ENCODE data around the gene PAPSS2. TPM values are rescaled to one million over a fixed set of nuclear protein-coding genes. Genes with fewer than 3 reads are reported as not detected.

PAPSS2 gene
- total RNA-seq, 2 donors from 2014 or later, result 15.7 to 20.2 TPM

DNA sequence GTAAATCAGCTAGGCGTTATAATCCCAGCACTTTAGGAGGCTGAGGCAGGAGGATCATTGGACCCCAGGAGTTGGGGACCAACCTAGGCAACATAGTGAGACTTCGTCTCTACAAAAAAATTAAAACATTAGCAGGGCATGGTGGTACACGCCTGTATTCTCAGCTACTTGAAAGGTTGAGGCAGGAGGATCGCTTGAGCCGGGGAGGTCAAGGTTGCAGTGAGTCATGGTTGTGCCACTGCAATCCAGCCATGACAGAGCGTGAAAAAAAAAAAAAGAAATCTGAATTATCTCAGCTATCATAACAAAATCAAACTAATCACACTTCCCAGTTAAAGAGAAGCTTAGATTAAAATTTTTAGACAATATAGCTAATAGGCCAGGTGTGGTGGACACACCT is 123.0 kb downstream of the PAPSS2 start:
- 95 to 100% methylated on average over 5 to 6 of the region's 6 CpGs for WGBS, 2 experiments (ENCODE audit: insufficient coverage in 1 of 2, insufficient read length in 1 of 2)
- H3K4me1 Mint-ChIP-seq, result no peaks in the 10 kb centered on the region
- no peaks in the 10 kb centered on the region for H3K27me3 Mint-ChIP-seq (ENCODE audit: insufficient read depth)
- Histone ChIP-seq H3K4me1 (ENCODE audit: control insufficient read depth, insufficient read depth, low read length) (no peaks in the 10 kb centered on the region), H3K9ac (ENCODE audit: extremely low read depth, low read length, poor library complexity, severe bottlenecking) (no peak overlapping the region), H3K27me3 (ENCODE audit: control insufficient read depth, insufficient read depth, low read length, poor library complexity, severe bottlenecking) (no peaks in the 10 kb centered on the region), H3K27ac (ENCODE audit: low read depth, low read length) (no peak overlapping the region), H3K9me3 (ENCODE audit: control insufficient read depth, low read length) (no peaks in the 10 kb centered on the region), H3K36me3 (ENCODE audit: control insufficient read depth, insufficient read depth, low read length) (peaks cover 68% of the 10 kb centered on the region), H3K4me3 (ENCODE audit: low read length) (no peak overlapping the region)
- H3K36me3 Mint-ChIP-seq (ENCODE audit: low read depth), result peaks cover 52% of the 10 kb centered on the region
- TF ChIP-seq, protein P1, sequence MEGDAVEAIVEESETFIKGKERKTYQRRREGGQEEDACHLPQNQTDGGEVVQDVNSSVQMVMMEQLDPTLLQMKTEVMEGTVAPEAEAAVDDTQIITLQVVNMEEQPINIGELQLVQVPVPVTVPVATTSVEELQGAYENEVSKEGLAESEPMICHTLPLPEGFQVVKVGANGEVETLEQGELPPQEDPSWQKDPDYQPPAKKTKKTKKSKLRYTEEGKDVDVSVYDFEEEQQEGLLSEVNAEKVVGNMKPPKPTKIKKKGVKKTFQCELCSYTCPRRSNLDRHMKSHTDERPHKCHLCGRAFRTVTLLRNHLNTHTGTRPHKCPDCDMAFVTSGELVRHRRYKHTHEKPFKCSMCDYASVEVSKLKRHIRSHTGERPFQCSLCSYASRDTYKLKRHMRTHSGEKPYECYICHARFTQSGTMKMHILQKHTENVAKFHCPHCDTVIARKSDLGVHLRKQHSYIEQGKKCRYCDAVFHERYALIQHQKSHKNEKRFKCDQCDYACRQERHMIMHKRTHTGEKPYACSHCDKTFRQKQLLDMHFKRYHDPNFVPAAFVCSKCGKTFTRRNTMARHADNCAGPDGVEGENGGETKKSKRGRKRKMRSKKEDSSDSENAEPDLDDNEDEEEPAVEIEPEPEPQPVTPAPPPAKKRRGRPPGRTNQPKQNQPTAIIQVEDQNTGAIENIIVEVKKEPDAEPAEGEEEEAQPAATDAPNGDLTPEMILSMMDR (conservative IDR thresholded peaks at IDR 0.05), result no peak
- H3K4me3 Mint-ChIP-seq, result no peak overlapping the region
- H3K9me3 Mint-ChIP-seq, result no peaks in the 10 kb centered on the region
- DNase-seq, result no peak
- peak overlapping the region; percentile 12 for H3K27ac Mint-ChIP-seq

DNA sequence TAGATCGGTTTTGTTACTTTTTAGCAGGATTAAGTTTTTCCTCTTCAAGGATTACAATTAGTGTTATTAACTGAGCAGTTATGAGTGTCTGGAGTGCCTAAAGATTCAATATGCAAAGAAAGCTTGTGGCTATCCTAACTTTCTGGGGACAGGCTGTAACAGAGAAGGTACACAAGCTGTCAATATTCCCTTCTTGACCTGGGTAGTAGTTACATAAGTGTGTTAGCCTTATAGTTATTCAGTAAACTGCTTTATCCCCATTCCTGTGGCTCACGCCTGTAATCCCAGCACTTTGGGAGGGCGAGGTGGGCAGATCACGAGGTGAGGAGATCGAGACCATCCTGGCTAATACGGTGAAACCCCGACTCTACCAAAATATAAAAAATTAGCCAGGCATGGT is 126.7 kb downstream of the PAPSS2 start:
- Mint-ChIP-seq H3K36me3 (ENCODE audit: low read depth) (peaks cover 60% of the 10 kb centered on the region), H3K4me3 (no peak overlapping the region), H3K4me1 (no peaks in the 10 kb centered on the region), H3K27me3 (ENCODE audit: insufficient read depth) (no peaks in the 10 kb centered on the region), H3K27ac (no peak overlapping the region), H3K9me3 (no peaks in the 10 kb centered on the region)
- TF ChIP-seq, protein P1 (conservative IDR thresholded peaks at IDR 0.05), result no peak
- Histone ChIP-seq H3K4me3 (ENCODE audit: low read length) (no peak overlapping the region), H3K9me3 (ENCODE audit: control insufficient read depth, low read length) (no peaks in the 10 kb centered on the region), H3K27ac (ENCODE audit: low read depth, low read length) (no peak overlapping the region), H3K27me3 (ENCODE audit: control insufficient read depth, insufficient read depth, low read length, poor library complexity, severe bottlenecking) (no peaks in the 10 kb centered on the region), H3K36me3 (ENCODE audit: control insufficient read depth, insufficient read depth, low read length) (peaks cover 77% of the 10 kb centered on the region), H3K9ac (ENCODE audit: extremely low read depth, low read length, poor library complexity, severe bottlenecking) (no peak overlapping the region), H3K4me1 (ENCODE audit: control insufficient read depth, insufficient read depth, low read length) (no peaks in the 10 kb centered on the region)
- 90 to 97% methylated on average over 4 to 7 of the region's 7 CpGs for WGBS, 2 experiments (ENCODE audit: insufficient coverage in 1 of 2, insufficient read length in 1 of 2)
- DNase-seq, result no peak

DNA sequence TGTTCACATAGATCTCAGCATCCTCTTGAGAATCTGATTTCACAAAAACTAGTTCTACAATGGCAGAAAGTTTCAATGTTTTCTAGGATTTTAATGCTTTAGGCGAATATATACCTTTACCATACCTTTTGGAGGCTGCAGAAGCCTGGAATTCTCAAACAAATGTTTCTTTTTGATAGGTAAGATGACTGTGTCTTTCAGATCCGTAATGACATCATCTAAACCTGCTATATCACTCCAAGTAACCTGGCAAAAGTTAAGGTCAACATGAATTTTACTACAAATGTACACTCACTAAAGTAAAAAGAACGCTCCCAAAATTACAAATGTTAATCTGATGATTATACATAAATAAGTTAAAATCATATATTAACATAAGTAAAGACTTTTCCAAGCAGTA is 130.5 kb downstream of the PAPSS2 start:
- Histone ChIP-seq H3K4me3 (ENCODE audit: low read length) (no peak overlapping the region), H3K9ac (ENCODE audit: extremely low read depth, low read length, poor library complexity, severe bottlenecking) (no peak overlapping the region), H3K27ac (ENCODE audit: low read depth, low read length) (no peak overlapping the region), H3K27me3 (ENCODE audit: control insufficient read depth, insufficient read depth, low read length, poor library complexity, severe bottlenecking) (no peaks in the 10 kb centered on the region), H3K9me3 (ENCODE audit: control insufficient read depth, low read length) (no peaks in the 10 kb centered on the region), H3K36me3 (ENCODE audit: control insufficient read depth, insufficient read depth, low read length) (peaks cover 74% of the 10 kb centered on the region), H3K4me1 (ENCODE audit: control insufficient read depth, insufficient read depth, low read length) (no peaks in the 10 kb centered on the region)
- Mint-ChIP-seq H3K27ac (no peak overlapping the region), H3K4me3 (no peak overlapping the region), H3K36me3 (ENCODE audit: low read depth) (peaks cover 56% of the 10 kb centered on the region), H3K27me3 (ENCODE audit: insufficient read depth) (no peaks in the 10 kb centered on the region), H3K9me3 (no peaks in the 10 kb centered on the region), H3K4me1 (no peaks in the 10 kb centered on the region)
- TF ChIP-seq, protein P1 (conservative IDR thresholded peaks at IDR 0.05), result no peak
- 100% methylated on average over 1 of the region's 3 CpGs; no CpG with 5 or more reads in 1 of the 2 experiments for WGBS, 2 experiments (ENCODE audit: insufficient coverage in 1 of 2, insufficient read length in 1 of 2)
- no peak for DNase-seq

Data from endodermal cell (in vitro differentiated cells).